Measurements from ENCODE around the gene ZNF488. TPM values are rescaled to one million over a fixed set of nuclear protein-coding genes. Genes with fewer than 3 reads are reported as not detected.

Gene ZNF488
- total RNA-seq, 1 experiment from 2014 or later, result 11.8 TPM

GRCh38 chr10:47319784-47320183 is 64.3 kb downstream of the ZNF488 start:
- in situ Hi-C loops (cut with HindIII; ENCODE audit: low pct_unique_long_range_greater_than_20kb, low sequenced_read_pairs) (no loop called here), intact Hi-C loops (cut with micrococcal nuclease; ENCODE audit: unreplicated experiment) (no loop called here)
- ChIA-PET POLR2A (no interaction called here), CTCF (no interaction called here)
- Histone ChIP-seq H3K27me3 (ENCODE audit: control insufficient read depth, insufficient read depth, low read length) (peaks cover 6% of the 10 kb centered on the region; the same call in 1 of the 2 replicates), H3K4me1 (ENCODE audit: control insufficient read depth, insufficient read depth, low read length) (no peaks in the 10 kb centered on the region), H3K9me3 (ENCODE audit: control insufficient read depth, insufficient read depth, low read depth, low read length) (no peaks in the 10 kb centered on the region), H3K27ac (ENCODE audit: low read length) (no peak overlapping the region), H3K36me3 (ENCODE audit: control insufficient read depth, insufficient read depth, low read length) (no peaks in the 10 kb centered on the region), H3K4me3 (ENCODE audit: low read depth in 2 of 2, low read length in 2 of 2) (no peak overlapping the region)
- ATAC-seq (no peak), DNase-seq (ENCODE audit: low read depth, low spot score) (no peak)
- BruUV-seq (replicated peaks), result no TSS peak
- no peak for TF ChIP-seq CTCF (IDR thresholded peaks at IDR 0.05)
- TF ChIP-seq REST (IDR thresholded peaks at IDR 0.05; ENCODE audit: insufficient read depth in 1 of 2, low read depth in 2 of 2, low read length in 1 of 2), result no peak
- no peak for TF ChIP-seq TCF7L2 (IDR thresholded peaks at IDR 0.05; ENCODE audit: low read depth, low read length)
- no peak for TF ChIP-seq POLR2AphosphoS5 (IDR thresholded peaks at IDR 0.05; ENCODE audit: low read depth, low read length)
- TF ChIP-seq SIN3A (IDR thresholded peaks at IDR 0.05; ENCODE audit: borderline replicate concordance, insufficient read depth, low read depth, low read length), result no peak

- ATAC-seq (no peak), DNase-seq (ENCODE audit: low read depth, low spot score) (no peak)
- Histone ChIP-seq H3K36me3 (ENCODE audit: control insufficient read depth, insufficient read depth, low read length) (no peaks in the 10 kb centered on the region), H3K27ac (ENCODE audit: low read length) (no peak overlapping the region), H3K4me3 (ENCODE audit: low read depth in 2 of 2, low read length in 2 of 2) (no peak overlapping the region), H3K4me1 (ENCODE audit: control insufficient read depth, insufficient read depth, low read length) (no peaks in the 10 kb centered on the region), H3K9me3 (ENCODE audit: control insufficient read depth, insufficient read depth, low read depth, low read length) (no peaks in the 10 kb centered on the region), H3K27me3 (ENCODE audit: control insufficient read depth, insufficient read depth, low read length) (no peaks in the 10 kb centered on the region; the same call in 1 of the 2 replicates)
- CTCF ChIA-PET, result no interaction called here
- POLR2A ChIA-PET, result no interaction called here
- no TSS peak for BruUV-seq (replicated peaks)
- in situ Hi-C loops (cut with HindIII; ENCODE audit: low pct_unique_long_range_greater_than_20kb, low sequenced_read_pairs) (no loop called here), intact Hi-C loops (cut with micrococcal nuclease; ENCODE audit: unreplicated experiment) (no loop called here)
- no peak for TF ChIP-seq CTCF (IDR thresholded peaks at IDR 0.05)
- no peak for TF ChIP-seq REST (IDR thresholded peaks at IDR 0.05; ENCODE audit: insufficient read depth in 1 of 2, low read depth in 2 of 2, low read length in 1 of 2)
- no peak for TF ChIP-seq TCF7L2 (IDR thresholded peaks at IDR 0.05; ENCODE audit: low read depth, low read length)
- no peak for TF ChIP-seq POLR2AphosphoS5 (IDR thresholded peaks at IDR 0.05; ENCODE audit: low read depth, low read length)
- no peak for TF ChIP-seq SIN3A (IDR thresholded peaks at IDR 0.05; ENCODE audit: borderline replicate concordance, insufficient read depth, low read depth, low read length)
Observed at GRCh38 chr10:47318706-47319105, 65.4 kb downstream of the ZNF488 start.
